HG03045 (cell line): ENCODE results near the gene ZFAND6.

Experiments
- ATAC-seq: cut with Tn5 transposase; IDR thresholded peaks from one replicate; pipeline ENCODE4 v1.9.1; 2021; ENCODE audit warnings: mild to moderate bottlenecking, moderate library complexity; ENCODE audit not compliant: unreplicated experiment

Gene ZFAND6

DNA sequence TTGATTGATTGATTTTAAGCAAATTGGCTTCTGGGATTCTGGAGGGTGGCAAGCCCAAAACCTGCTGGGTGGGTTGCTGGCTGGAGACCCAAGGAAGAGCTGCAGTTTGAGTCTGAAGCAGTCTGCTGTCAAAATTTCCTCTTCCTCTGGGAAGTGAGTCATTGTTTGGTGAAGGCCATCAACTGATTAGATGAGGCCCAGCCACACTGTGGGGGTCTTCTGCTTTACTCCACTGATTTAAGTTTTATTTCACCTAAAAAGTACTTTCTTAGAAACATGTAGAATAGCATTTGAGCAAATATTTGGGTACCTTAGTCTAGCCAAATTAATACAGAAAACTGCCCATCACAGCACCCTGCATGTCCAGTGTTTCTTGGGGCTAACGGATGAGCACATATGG, 127.1 kb downstream of the ZFAND6 start:
- ATAC-seq: no peak
